CD4-positive, alpha-beta T cell (primary cell): ENCODE data around the gene FXYD3. TPM values are rescaled to one million over a fixed set of nuclear protein-coding genes. Genes with fewer than 3 reads are reported as not detected.

Experiments used
- ATAC-seq: fragments of 200-7000 bp; cut with Tn5 transposase; one replicate; pipeline ENCODE4 v1.10.0; 2022; ENCODE audit warnings: mild to moderate bottlenecking; ENCODE audit not compliant: poor library complexity
- CTCF ChIA-PET: fragments of 350-600 bp; sonication (Branson Sonifier 250); formaldehyde crosslinking; loops from one replicate; lab custom pipeline; 2021; ENCODE audit warnings: antibody characterized with exemption, inconsistent platforms; lab: Charles Lee
- POLR2A ChIA-PET: fragments of 350-600 bp; sonication (Branson Sonifier 250); formaldehyde crosslinking; loops from one replicate; lab custom pipeline; 2021; ENCODE audit warnings: antibody characterized with exemption, inconsistent platforms; lab: Charles Lee
- DNase-seq, 14 experiments: peaks; one replicate each; pipeline ENCODE4 v3.0.0-alpha.2; 2013 to 2020; ENCODE audit warnings: mixed read lengths in 2 of 14
- H3K27ac ChIP-seq, 2 donors: one replicate each; pipeline versions ENCODE4 v1.5.1 to v1.7.0; 2013; ENCODE audit warnings: low read length in 2 of 2, low read depth in 1 of 2, mild to moderate bottlenecking in 1 of 2
- H3K27me3 ChIP-seq, 2 experiments: 1 replicate in 1 of 2; 2 replicates in 1 of 2; pipeline versions ENCODE4 v1.6.1 to v1.7.0; 2013; ENCODE audit warnings: low read length in 2 of 2, control low read depth in 1 of 2, mild to moderate bottlenecking in 1 of 2, moderate library complexity in 1 of 2; ENCODE audit not compliant: insufficient read depth in 2 of 2, control insufficient read depth in 1 of 2
- H3K36me3 ChIP-seq: one replicate; pipeline ENCODE4 v1.6.1; 2013; ENCODE audit warnings: low read length, control low read depth; ENCODE audit not compliant: insufficient read depth
- H3K4me1 ChIP-seq: one replicate; pipeline ENCODE4 v1.6.1; 2013; ENCODE audit warnings: low read length, control low read depth; ENCODE audit not compliant: insufficient read depth
- H3K4me3 ChIP-seq: one replicate; pipeline ENCODE4 v1.5.1; 2013; ENCODE audit warnings: mild to moderate bottlenecking, low read length, moderate library complexity
- H3K9me3 ChIP-seq, 2 experiments: 1 replicate in 1 of 2; 2 replicates in 1 of 2; pipeline versions ENCODE4 v1.6.1 to v1.7.0; 2013; ENCODE audit warnings: low read length in 2 of 2, mild to moderate bottlenecking in 2 of 2, control low read depth in 1 of 2, moderate library complexity in 1 of 2; ENCODE audit not compliant: control insufficient read depth in 1 of 2, insufficient read depth in 1 of 2
- H3K27ac Mint-ChIP-seq: one replicate; pipeline ENCODE4 v1.8.0; 2020; ENCODE audit warnings: mixed read lengths
- H3K27me3 Mint-ChIP-seq: one replicate; pipeline ENCODE4 v1.8.0; 2021; ENCODE audit warnings: mixed read lengths
- H3K36me3 Mint-ChIP-seq: one replicate; pipeline ENCODE4 v1.8.0; 2021; ENCODE audit warnings: low read depth, mixed read lengths
- H3K4me1 Mint-ChIP-seq: one replicate; pipeline ENCODE4 v1.8.0; 2021; ENCODE audit warnings: low read depth, mixed read lengths
- H3K4me3 Mint-ChIP-seq: one replicate; pipeline ENCODE4 v1.8.0; 2020; ENCODE audit warnings: mild to moderate bottlenecking, mixed read lengths
- H3K9me3 Mint-ChIP-seq: one replicate; pipeline ENCODE4 v1.8.0; 2020; ENCODE audit warnings: mixed read lengths
- CTCF ChIP-seq: fragments of 200-600 bp; IDR thresholded peaks from one replicate; pipeline ENCODE4 v1.8.0; 2022; ENCODE audit warnings: antibody characterized with exemption, mild to moderate bottlenecking
- intact Hi-C, 2 experiments: fragments of 100-400 bp; cut with DNase I in 1 of 2; cut with micrococcal nuclease in 1 of 2; formaldehyde crosslinking; loops; one replicate each; pipeline versions ENCODE4 v1.15.1 to v1.9.0; 2023 to 2025; cut with DNase I, micrococcal nuclease
- total RNA-seq, 174 experiments: library from RNA in 2 of 174; stranded (reverse) in 2 of 174; gene quantifications; one replicate each; pipeline ENCODE4 v1.2.3 and lab custom pipeline; 2021 to 2026

FXYD3 gene
- total RNA-seq, 2 experiments from 2014 or later: not detected

- H3K27ac Mint-ChIP-seq: no peak overlapping the region
- intact Hi-C loops: loop anchor here in 1 of 2 experiments (5.0 kb wide), 1 partner anchor 257 kb away; no protein-coding TSS in a partner anchor
Observed at GRCh38 chr19:35094656-35095055, 21.0 kb upstream of the FXYD3 start.

DNA sequence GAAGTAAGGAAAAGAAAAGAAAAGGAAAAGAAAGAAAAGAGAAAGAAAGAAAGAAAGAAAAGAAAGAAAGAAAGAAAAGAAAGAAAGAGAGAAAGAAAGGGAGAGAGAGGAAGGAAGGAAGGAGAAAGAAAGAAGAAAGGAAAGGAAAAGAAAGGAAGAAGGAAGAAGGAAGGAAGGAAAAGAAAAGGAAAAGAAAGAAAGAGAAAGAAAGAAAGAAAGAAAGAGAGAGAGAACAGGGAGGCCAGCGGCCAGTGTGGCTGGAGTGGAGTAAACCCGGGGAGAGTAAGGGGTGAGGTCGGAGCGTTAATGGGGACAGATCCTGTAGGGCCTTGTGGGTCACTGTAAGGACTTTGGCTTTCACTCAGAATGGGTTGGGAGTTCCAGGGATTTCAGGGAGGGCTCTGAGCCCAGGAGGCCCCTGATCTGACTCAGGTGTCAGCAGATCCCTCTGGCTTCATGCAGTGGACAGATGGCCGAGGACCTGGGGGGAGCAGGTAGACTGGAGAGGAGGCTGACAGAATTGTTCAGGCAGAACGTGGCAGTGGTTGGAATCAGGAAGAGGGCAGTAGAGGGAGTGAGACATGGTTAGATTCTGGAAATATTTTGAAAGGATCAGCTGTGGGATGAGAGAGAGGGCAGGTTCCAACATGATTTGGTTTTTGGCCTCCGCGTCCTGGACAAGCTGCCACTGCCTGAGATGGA is 19.8 kb upstream of the FXYD3 start:
- Mint-ChIP-seq H3K27ac (no peak overlapping the region), H3K9me3 (no peaks in the 10 kb centered on the region), H3K27me3 (no peaks in the 10 kb centered on the region), H3K4me1 (no peaks in the 10 kb centered on the region), H3K36me3 (no peaks in the 10 kb centered on the region), H3K4me3 (no peak overlapping the region)
- no peak for TF ChIP-seq CTCF
- Histone ChIP-seq H3K4me1 (peaks cover under 1% of the 10 kb centered on the region), H3K9me3 (no peaks in the 10 kb centered on the region), H3K4me3 (no peak overlapping the region), H3K27ac (no peak overlapping the region), H3K27me3 (peaks cover 5 to 6% of the 10 kb centered on the region in 2 experiments), H3K36me3 (no peaks in the 10 kb centered on the region)
- ATAC-seq (no peak), DNase-seq (no peak)
- intact Hi-C loops: no loop called here
- POLR2A ChIA-PET: no interaction called here
- CTCF ChIA-PET: no interaction called here

More at GRCh38 chr19:35094656-35095055, 21.0 kb upstream of the FXYD3 start:
- DNase-seq (no peak), ATAC-seq (no peak)
- peaks cover 5% of the 10 kb centered on the region for H3K4me1 Mint-ChIP-seq
- POLR2A ChIA-PET: no interaction called here
- Histone ChIP-seq H3K9me3 (no peaks in the 10 kb centered on the region), H3K4me1 (peaks cover 8% of the 10 kb centered on the region), H3K27ac (no peak overlapping the region), H3K27me3 (peaks cover 10 to 11% of the 10 kb centered on the region in 2 experiments), H3K36me3 (no peaks in the 10 kb centered on the region), H3K4me3 (no peak overlapping the region)
- peaks cover 7% of the 10 kb centered on the region for H3K27me3 Mint-ChIP-seq
- CTCF ChIA-PET: no interaction called here
- no peak for TF ChIP-seq CTCF
- no peaks in the 10 kb centered on the region for H3K36me3 Mint-ChIP-seq
- H3K9me3 Mint-ChIP-seq: no peaks in the 10 kb centered on the region
- H3K4me3 Mint-ChIP-seq: no peak overlapping the region

- DNase-seq: no peak
- intact Hi-C loops: no loop called here
- ChIA-PET CTCF (no interaction called here), POLR2A (no interaction called here)
- Histone ChIP-seq H3K27ac (no peak overlapping the region), H3K4me3 (no peak overlapping the region), H3K27me3 (no peaks in the 10 kb centered on the region), H3K4me1 (no peaks in the 10 kb centered on the region), H3K9me3 (no peaks in the 10 kb centered on the region), H3K36me3 (no peaks in the 10 kb centered on the region)
- Mint-ChIP-seq H3K27ac (no peak overlapping the region), H3K27me3 (no peaks in the 10 kb centered on the region), H3K4me3 (no peak overlapping the region), H3K36me3 (no peaks in the 10 kb centered on the region), H3K4me1 (no peaks in the 10 kb centered on the region), H3K9me3 (no peaks in the 10 kb centered on the region)
- no peak for ATAC-seq
- TF ChIP-seq CTCF: no peak
Observed at GRCh38 chr19:35098413-35099049, 17.1 kb upstream of the FXYD3 start.
